GM23248 (cell line): ENCODE measurements around the gene DNAH9.

Experiments
- EZH2 ChIP-seq: fragments of 200-600 bp; sonication (generic); IDR thresholded peaks from 2 replicates; pipeline ENCODE4 v1.6.1; 2018; ENCODE audit warnings: antibody characterized with exemption, mild to moderate bottlenecking; ENCODE audit not compliant: insufficient read depth, poor library complexity, severe bottlenecking
- EZH2phosphoT487 ChIP-seq: fragments of 200-600 bp; sonication (generic); IDR thresholded peaks from 2 replicates; pipeline ENCODE4 v1.6.1; 2018; ENCODE audit warnings: antibody characterized with exemption, moderate library complexity, mild to moderate bottlenecking, low read depth; ENCODE audit not compliant: insufficient read depth

DNA sequence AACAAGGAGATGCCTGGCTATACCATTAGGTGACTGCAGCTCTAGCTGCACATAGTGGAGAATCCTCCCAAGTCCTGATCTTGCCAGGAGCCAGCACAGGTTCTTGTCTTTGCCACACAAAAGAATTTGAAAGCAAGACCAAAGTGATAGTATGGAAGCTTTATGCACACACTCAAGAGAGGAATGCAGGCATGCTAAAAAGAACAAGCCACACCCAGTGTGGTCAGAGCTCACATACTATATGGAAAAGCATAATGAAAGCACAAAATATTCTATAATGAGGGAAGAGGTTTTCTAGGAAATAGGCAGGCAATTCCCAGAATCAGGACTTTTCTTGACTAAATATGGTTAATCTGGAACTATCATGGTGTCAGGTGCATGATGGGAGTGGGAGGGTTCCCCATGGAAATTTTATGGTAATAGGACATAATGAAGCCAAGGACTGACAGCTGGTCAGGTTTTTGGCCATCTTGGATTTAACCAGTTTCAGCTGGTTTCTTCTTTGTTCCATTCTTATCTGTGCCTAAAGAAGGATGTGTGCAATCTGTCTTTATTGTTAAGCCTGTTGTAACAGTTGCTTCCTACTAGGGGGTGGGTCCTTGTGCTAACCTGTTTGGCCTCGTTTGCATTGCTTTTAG, 227.4 kb downstream of the DNAH9 start:
- no peak for TF ChIP-seq EZH2
- no peak for TF ChIP-seq EZH2phosphoT487
